A549 (cell line): Measurements from ENCODE around the gene STAMBPL1. TPM values are rescaled to one million over a fixed set of nuclear protein-coding genes. Genes with fewer than 3 reads are reported as not detected.
A peak's percentile ranks its signal among the peaks of the same experiment; 100 is the strongest.

Experiments
- ATAC-seq, 2 experiments: fragments of 200-7000 bp in 1 of 2; fragments of >200 bp in 1 of 2; cut with Nextera tagmentation in 1 of 2; cut with Tn5 transposase in 1 of 2; 3 replicates each; pipeline versions ENCODE4 v1.8.0 to v1.9.1; 2018 to 2020; ENCODE audit warnings: mild to moderate bottlenecking in 1 of 2, moderate library complexity in 1 of 2
- CTCF ChIA-PET: fragments of 300-600 bp; sonication (Branson Sonifier 250); formaldehyde crosslinking; extraction: SDS; loops from one replicate; lab custom pipeline; 2021; ENCODE audit warnings: antibody characterized with exemption, inconsistent platforms; lab: Yijun Ruan, JAX
- POLR2A ChIA-PET: fragments of 350-600 bp; formaldehyde crosslinking; extraction: SDS; loops from one replicate; lab custom pipeline; 2021; ENCODE audit warnings: antibody characterized with exemption, inconsistent platforms; lab: Yijun Ruan, JAX
- DNase-seq, 2 experiments: peaks; one replicate each; pipeline versions ENCODE4 v3.0.0 to v3.0.0-alpha.2; 2011 to 2016; ENCODE audit warnings: low read depth in 1 of 2, low spot score in 1 of 2
- FAIRE-seq: peaks from 2 replicates; lab custom pipeline; 2011; peaks lifted over from hg19 to GRCh38; lab: Jason Lieb, UNC
- H3K27ac ChIP-seq, 2 experiments: fragments of >200 bp; sonication (Bioruptor Twin); formaldehyde crosslinking; 3 replicates each; pipeline ENCODE4 v1.5.1; 2016 to 2017
- H3K4me1 ChIP-seq: fragments of >200 bp; sonication (Bioruptor Twin); formaldehyde crosslinking; 3 replicates; pipeline ENCODE4 v1.6.1; 2016
- H3K4me2 ChIP-seq: fragments of >200 bp; sonication (Bioruptor Twin); formaldehyde crosslinking; 3 replicates; pipeline ENCODE4 v1.6.1; 2016
- H3K4me3 ChIP-seq: fragments of >200 bp; sonication (Bioruptor Twin); formaldehyde crosslinking; 3 replicates; pipeline ENCODE4 v1.5.1; 2016
- H3K9me3 ChIP-seq: fragments of >200 bp; sonication (Bioruptor Twin); formaldehyde crosslinking; 3 replicates; pipeline ENCODE4 v1.6.1; 2016
- ATOH8 ChIP-seq: fragments of 250-450 bp; sonication (Bioruptor Pico); IDR thresholded peaks from 2 replicates; pipeline ENCODE4 v1.5.0; 2020; ENCODE audit warnings: low read depth, mild to moderate bottlenecking, moderate library complexity
- CBX2 ChIP-seq: fragments of 200-600 bp; sonication (generic); IDR thresholded peaks from 2 replicates; pipeline ENCODE4 v1.6.1; 2016; ENCODE audit warnings: low read depth, mild to moderate bottlenecking, borderline replicate concordance
- CBX8 ChIP-seq: fragments of 200-600 bp; sonication (generic); IDR thresholded peaks from 2 replicates; pipeline ENCODE4 v1.6.1; 2016
- CEBPB ChIP-seq, 2 experiments: fragments of >200 bp in 1 of 2; sonication (Bioruptor Twin) in 1 of 2; formaldehyde crosslinking in 1 of 2; IDR thresholded peaks; 2 replicates each; pipeline ENCODE4 v1.6.1; 2012 to 2016
- CTCF ChIP-seq: fragments of >200 bp; sonication (Bioruptor Twin); formaldehyde crosslinking; IDR thresholded peaks from 3 replicates; pipeline ENCODE4 v1.5.1; 2016
- EHMT2 ChIP-seq: fragments of 200-600 bp; sonication (generic); IDR thresholded peaks from 2 replicates; pipeline ENCODE4 v1.6.1; 2016; ENCODE audit warnings: antibody characterized with exemption, low read depth, mild to moderate bottlenecking, moderate library complexity
- ELK1 ChIP-seq: fragments of 150-350 bp; IDR thresholded peaks from 2 replicates; pipeline ENCODE4 v1.6.1; 2014; ENCODE audit warnings: low read depth, mild to moderate bottlenecking, low read length
- FOSL2 ChIP-seq, 2 experiments: fragments of 450-650 bp in 1 of 2; fragments of >200 bp in 1 of 2; sonication (Bioruptor Twin) in 1 of 2; formaldehyde crosslinking; IDR thresholded peaks; 2 replicates each; pipeline versions ENCODE4 v1.5.0 to v1.6.1; 2016 to 2020; ENCODE audit warnings: mild to moderate bottlenecking in 1 of 2, moderate library complexity in 1 of 2
- HES2 ChIP-seq: fragments of >200 bp; sonication (Bioruptor Twin); formaldehyde crosslinking; IDR thresholded peaks from 2 replicates; pipeline ENCODE4 v1.6.1; 2016
- HEYL ChIP-seq: fragments of 250-450 bp; sonication (Bioruptor Pico); IDR thresholded peaks from 2 replicates; pipeline ENCODE4 v1.8.0; 2021; ENCODE audit warnings: mild to moderate bottlenecking, moderate library complexity
- HOXB13 ChIP-seq: fragments of 250-450 bp; sonication (Bioruptor Pico); IDR thresholded peaks from 2 replicates; pipeline ENCODE4 v1.5.0; 2020; ENCODE audit warnings: low read depth, mild to moderate bottlenecking, moderate library complexity
- HOXB5 ChIP-seq: fragments of 250-450 bp; sonication (Bioruptor Pico); IDR thresholded peaks from 2 replicates; pipeline ENCODE4 v1.5.0; 2020; ENCODE audit warnings: mild to moderate bottlenecking, moderate library complexity
- JUNB ChIP-seq: fragments of >200 bp; sonication (Bioruptor Twin); formaldehyde crosslinking; IDR thresholded peaks from 2 replicates; pipeline ENCODE4 v1.6.1; 2016
- MAFK ChIP-seq: fragments of 450-650 bp; IDR thresholded peaks from 2 replicates; pipeline ENCODE4 v1.6.1; 2014; ENCODE audit not compliant: partially characterized antibody
- NFE2L2 ChIP-seq: fragments of 150-350 bp; conservative IDR thresholded peaks from 2 replicates; pipeline ENCODE4 v1.6.1; 2014; ENCODE audit warnings: low read length
- POLR2A ChIP-seq: IDR thresholded peaks from 2 replicates; pipeline ENCODE4 v1.6.1; 2012; ENCODE audit warnings: mild to moderate bottlenecking, low read length
- RARB ChIP-seq: fragments of 250-450 bp; sonication (Bioruptor Pico); IDR thresholded peaks from 2 replicates; pipeline ENCODE4 v1.8.0; 2021; ENCODE audit warnings: mild to moderate bottlenecking, moderate library complexity
- RCOR1 ChIP-seq: fragments of 150-350 bp; IDR thresholded peaks from 2 replicates; pipeline ENCODE4 v1.6.1; 2014; ENCODE audit warnings: antibody characterized with exemption, low read length, low read depth
- SREBF2 ChIP-seq: fragments of 450-650 bp; IDR thresholded peaks from 2 replicates; pipeline ENCODE4 v1.6.1; 2014; ENCODE audit warnings: mild to moderate bottlenecking, moderate library complexity
- TP53 ChIP-seq: fragments of 250-450 bp; sonication (Bioruptor Pico); IDR thresholded peaks from 2 replicates; pipeline ENCODE4 v1.5.0; 2021; ENCODE audit warnings: mild to moderate bottlenecking, moderate library complexity
- ZC3H11A ChIP-seq: fragments of 450-650 bp; IDR thresholded peaks from 2 replicates; pipeline ENCODE4 v1.6.1; 2014; ENCODE audit warnings: antibody characterized with exemption, mild to moderate bottlenecking
- ZFP36 ChIP-seq: fragments of 450-650 bp; IDR thresholded peaks from 2 replicates; pipeline ENCODE4 v1.6.1; 2014; ENCODE audit warnings: borderline replicate concordance; ENCODE audit not compliant: partially characterized antibody
- ZSCAN20 ChIP-seq: fragments of 250-450 bp; sonication (Bioruptor Pico); IDR thresholded peaks from 2 replicates; pipeline ENCODE4 v1.8.0; 2022; ENCODE audit warnings: mild to moderate bottlenecking, moderate library complexity
- WGBS: methylation state at CpG from one replicate; pipeline ENCODE4 v1.1.6; 2017; ENCODE audit errors: missing lambda C conversion rate; 5-methylcytosine and 5-hydroxymethylcytosine counted together
- polyA plus RNA-seq, 4 experiments: library from polyadenylated mRNA; depleted of rRNA in 3 of 4; stranded (reverse); fragments of >200 nt; fragmentation: RNase III in 1 of 4; extraction: RNeasy Plus Mini Kit Qiagen cat#74134 plus additional on column Dnase treatment in 1 of 4; gene quantifications; 2 replicates in 3 of 4; 3 replicates in 1 of 4; pipeline ENCODE4 v1.2.3, GENCODE V29; 2011 to 2017

The STAMBPL1 gene
- polyA plus RNA-seq, 2 of the 4 experiments (the other 2 are of a cell fraction) = 29.0 to 32.1 TPM

- H3K4me3 ChIP-seq = no peak overlapping the region
- CTCF ChIA-PET = interaction anchor here (0.6 to 3.4 kb wide), 2 partner anchors 47 to 51 kb away, joined by 3 to 22 read pairs; no protein-coding TSS in a partner anchor
- peak overlapping the region; percentile 35 to 62 for H3K27ac ChIP-seq
- ATAC-seq (no peak), FAIRE-seq (no peak), DNase-seq (no peak)
- TF ChIP-seq RARB (CRISPR knock-in tag) (no peak), FOSL2 (IDR thresholded peaks at IDR 0.05) (peak; percentile 17; the same call in 1 of the 2 replicates), FOSL2 (CRISPR knock-in tag; IDR thresholded peaks at IDR 0.05) (no peak)
- H3K4me1 ChIP-seq = peaks cover 86% of the 10 kb centered on the region
- H3K9me3 ChIP-seq = no peaks in the 10 kb centered on the region
- H3K4me2 ChIP-seq = peak overlapping the region; percentile 81
- POLR2A ChIA-PET = no interaction called here
These were observed 6.5 kb downstream of the STAMBPL1 start for GRCh38 chr10:88886557-88886956.

GRCh38 chr10:88888810-88889445, 8.9 kb downstream of the STAMBPL1 start:
- TF ChIP-seq ZSCAN20 (CRISPR knock-in tag) (no peak), ZFP36 (no peak), ATOH8 (no peak), TP53 (no peak), HES2 (no peak), CBX8 (no peak)
- Histone ChIP-seq H3K4me2 (peak overlapping the region; percentile 66; the same call in 2 of the 3 replicates), H3K9me3 (no peaks in the 10 kb centered on the region), H3K4me3 (no peak overlapping the region), H3K4me1 (peaks cover 100% of the 10 kb centered on the region), H3K27ac (peak overlapping the region in 1 of 2 experiments; percentile 66; a peak in 2 of 6 replicates)
- CTCF ChIA-PET = interaction anchor here (1.1 to 2.6 kb wide), 2 partner anchors 7 to 44 kb away, joined by 3 to 9 read pairs; no protein-coding TSS in a partner anchor
- POLR2A ChIA-PET = interaction anchor here (1.2 kb wide), 1 partner anchor 9 kb away, joined by 4 read pairs; the partner anchor contains the start of gene STAMBPL1
- ATAC-seq (no peak), FAIRE-seq (no peak), DNase-seq (no peak)

GRCh38 chr10:88889559-88890337, 9.7 kb downstream of the STAMBPL1 start:
- H3K4me1 ChIP-seq = peaks cover 100% of the 10 kb centered on the region
- ATAC-seq (peak in 1 of 2 experiments; percentile 23; a peak in 2 of 6 replicates), DNase-seq (no peak), FAIRE-seq (peak; percentile 59)
- H3K9me3 ChIP-seq = no peaks in the 10 kb centered on the region
- no peak overlapping the region for H3K4me3 ChIP-seq
- TF ChIP-seq MAFK = peak; percentile 53
- TF ChIP-seq ZC3H11A = no peak
- peak overlapping the region; percentile 70 to 81 for H3K27ac ChIP-seq
- POLR2A ChIA-PET = no interaction called here
- CTCF ChIA-PET = interaction anchor here (1.1 to 2.6 kb wide), 2 partner anchors 8 to 43 kb away, joined by 3 to 9 read pairs; no protein-coding TSS in a partner anchor
- H3K4me2 ChIP-seq = peak overlapping the region; percentile 66
- 83% methylated on average over 1 of the region's 1 CpG for whole genome bisulfite sequencing

GRCh38 chr10:88890681-88891381, 10.8 kb downstream of the STAMBPL1 start:
- Histone ChIP-seq H3K9me3 (no peaks in the 10 kb centered on the region), H3K4me3 (0 out of 3 replicates have a peak overlapping the region, but pooled peaks have one; percentile 7), H3K27ac (peak overlapping the region; percentile 70 to 81), H3K4me1 (peaks cover 100% of the 10 kb centered on the region), H3K4me2 (peak overlapping the region; percentile 66)
- WGBS = 26% methylated on average over 4 of the region's 4 CpGs
- ChIA-PET CTCF (interaction anchor here (2.8 kb wide), 1 partner anchor 42 kb away, joined by 13 read pairs; no protein-coding TSS in a partner anchor), POLR2A (interaction anchor here (2.2 kb wide), 1 partner anchor 11 kb away, joined by 9 read pairs; the partner anchor contains the start of gene STAMBPL1)
- no peak for DNase-seq
- peak; percentile 54 for FAIRE-seq
- peak in 1 of 2 experiments; percentile 70; a peak in 3 of 6 replicates for ATAC-seq
- TF ChIP-seq HOXB5 (no peak), SREBF2 (no peak), JUNB (peak; percentile 57), CBX2 (no peak), POLR2A (no peak), HOXB13 (CRISPR knock-in tag) (no peak), RCOR1 (no peak), CEBPB (IDR thresholded peaks at IDR 0.05) (peak in 1 of 2 experiments; percentile 17; a peak in 2 of 4 replicates), ELK1 (no peak), NFE2L2 (no peak), RARB (CRISPR knock-in tag) (no peak), FOSL2 (IDR thresholded peaks at IDR 0.05) (no peak), FOSL2 (CRISPR knock-in tag; IDR thresholded peaks at IDR 0.05) (peak; percentile 16; the same call in 1 of the 2 replicates), ZSCAN20 (CRISPR knock-in tag) (no peak), CTCF (no peak), HEYL (no peak), EHMT2 (no peak)
